Fibroblast of the conjunctiva (primary cell): ENCODE measurements around the gene UVRAG.
"Not testable (repeated sequence)": the region's sequence is repeated elsewhere in the genome, so short reads cannot be mapped to it uniquely, and the experiment has no call there.

Experiments
- DNase-seq: peaks from one replicate; pipeline ENCODE4 v3.0.0-alpha.2; 2010; ENCODE audit warnings: low read depth

Gene UVRAG

DNA sequence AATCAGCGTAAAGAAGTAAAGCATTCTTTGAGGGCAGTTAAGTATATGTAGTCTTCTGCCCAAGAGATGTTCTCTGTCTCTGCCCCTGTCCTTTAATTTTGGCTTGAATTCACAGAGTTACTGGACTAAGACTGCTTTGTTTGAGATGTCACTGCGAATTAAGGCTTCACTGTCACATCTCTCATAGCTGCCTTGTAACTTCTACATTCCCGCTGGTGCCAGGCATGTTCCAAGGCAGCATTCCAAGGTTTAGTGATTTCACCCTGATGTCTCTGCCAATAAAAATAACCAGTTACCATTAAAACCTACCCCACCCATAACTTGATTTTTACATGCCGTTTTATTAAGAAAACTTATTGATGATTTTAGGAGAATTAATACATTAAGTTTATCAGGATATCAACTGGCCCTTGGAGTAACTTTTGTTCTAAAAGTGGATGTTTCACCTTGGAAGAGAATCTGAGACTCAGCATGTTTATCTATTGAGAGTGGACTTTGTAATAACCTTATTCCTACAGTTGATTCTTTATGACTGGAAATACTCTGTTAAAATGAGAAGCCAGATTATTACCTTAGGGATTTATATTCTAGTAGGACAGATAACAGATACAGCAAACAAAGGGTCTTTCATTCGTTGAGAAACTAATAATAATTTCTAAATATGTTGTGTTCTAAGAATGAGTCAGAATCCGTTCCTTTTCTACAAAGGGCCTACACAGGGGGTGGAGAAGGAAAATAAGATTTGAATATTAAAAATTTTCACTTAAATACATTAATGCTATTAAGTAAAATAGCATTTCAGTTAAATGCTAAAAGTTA, 110.2 kb downstream of the UVRAG start:
- DNase-seq: no peak

DNA sequence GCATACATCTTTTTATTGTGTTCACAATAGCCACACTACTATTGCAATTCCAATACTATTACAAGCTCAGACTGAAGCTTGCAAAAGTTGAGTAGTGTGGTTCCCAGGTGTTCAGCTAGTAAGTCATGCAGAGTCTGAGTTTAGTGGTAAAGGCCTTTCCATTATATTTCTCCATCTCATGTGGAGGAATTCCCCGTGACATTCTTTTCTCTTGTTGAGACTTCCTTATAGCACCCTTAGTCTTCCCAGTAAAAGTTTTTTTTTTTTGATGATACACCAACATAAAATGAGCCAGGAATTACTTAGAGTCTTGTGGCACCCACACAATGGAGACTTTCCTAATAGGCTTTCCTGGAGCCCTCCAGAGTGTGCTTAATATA, 110.8 kb downstream of the UVRAG start:
- no peak for DNase-seq

DNA sequence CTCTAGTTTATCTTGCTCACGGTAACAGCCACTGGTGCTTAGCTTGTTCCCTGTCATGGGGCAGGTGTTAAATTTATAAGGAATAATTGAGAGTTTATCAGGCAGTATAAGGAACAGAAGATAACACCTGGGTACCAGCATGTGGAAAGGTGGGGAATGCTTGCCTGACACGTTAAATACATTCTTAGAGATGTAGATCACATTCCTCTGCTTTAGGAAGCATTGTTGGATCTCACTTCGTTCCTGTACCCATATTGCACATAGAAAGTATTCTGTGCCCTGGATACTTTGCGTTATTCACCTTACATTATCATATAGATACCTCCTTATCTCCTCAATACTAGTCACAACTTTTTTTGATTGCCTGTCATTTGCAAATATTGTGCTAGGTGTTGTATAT, 114.7 kb downstream of the UVRAG start:
- no peak for DNase-seq

DNA sequence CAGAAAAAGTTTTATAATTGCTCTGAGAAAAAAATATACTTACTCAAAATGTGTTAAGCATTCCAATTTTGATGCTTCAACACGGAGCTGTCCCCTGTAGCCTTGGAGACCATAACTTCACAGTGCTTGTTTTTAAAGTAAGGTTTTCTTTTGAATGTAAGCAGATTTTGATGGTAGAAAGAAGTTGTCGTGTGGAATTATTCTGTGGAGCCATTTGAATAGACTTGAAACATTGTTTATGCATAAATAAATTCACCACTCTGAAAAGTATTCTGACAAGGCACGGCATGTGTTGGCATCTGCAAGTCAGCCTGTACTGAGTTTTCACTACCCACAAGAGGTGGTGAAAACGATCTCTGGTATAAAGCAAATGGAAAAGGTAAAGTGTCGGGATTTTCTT, 115.5 kb downstream of the UVRAG start:
- no peak for DNase-seq

DNA sequence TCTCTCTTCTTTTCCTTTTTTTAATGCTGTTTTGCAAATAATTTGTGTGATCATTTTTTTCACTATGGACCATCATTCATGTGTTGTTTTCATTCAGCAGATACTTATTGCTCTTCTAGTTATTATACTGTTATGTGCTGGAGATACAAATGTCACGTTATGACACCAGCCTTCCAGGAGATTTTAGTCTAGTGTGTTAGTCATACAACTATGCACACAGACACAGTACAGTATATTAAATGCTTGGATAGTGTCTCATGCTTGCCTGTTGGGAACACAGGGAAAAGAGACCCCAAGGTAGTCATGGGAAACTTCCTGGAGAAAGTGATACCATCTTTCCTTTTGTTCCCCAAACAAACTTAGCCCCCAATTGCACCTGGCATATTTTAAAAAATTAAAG, 116.1 kb downstream of the UVRAG start:
- DNase-seq: no peak

DNA sequence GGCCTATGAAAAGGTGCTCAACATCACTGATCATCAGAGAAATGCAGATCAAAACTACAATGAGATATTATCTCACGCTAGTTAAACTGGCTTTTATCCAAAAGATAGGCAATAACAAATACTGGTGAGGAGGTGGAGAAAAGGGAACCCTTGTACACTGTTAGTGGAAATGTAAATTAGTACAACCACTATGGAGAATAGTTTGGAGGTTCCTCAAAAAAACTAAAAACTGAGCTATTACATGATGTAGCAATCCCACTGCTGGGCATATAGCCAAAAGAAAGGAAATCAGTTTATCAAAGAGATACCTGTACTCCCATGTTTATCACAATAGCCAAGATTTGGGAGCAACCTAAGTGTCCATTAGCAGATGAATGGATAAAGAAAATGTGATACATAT, 118.7 kb downstream of the UVRAG start:
- DNase-seq: not testable (repeated sequence)

DNA sequence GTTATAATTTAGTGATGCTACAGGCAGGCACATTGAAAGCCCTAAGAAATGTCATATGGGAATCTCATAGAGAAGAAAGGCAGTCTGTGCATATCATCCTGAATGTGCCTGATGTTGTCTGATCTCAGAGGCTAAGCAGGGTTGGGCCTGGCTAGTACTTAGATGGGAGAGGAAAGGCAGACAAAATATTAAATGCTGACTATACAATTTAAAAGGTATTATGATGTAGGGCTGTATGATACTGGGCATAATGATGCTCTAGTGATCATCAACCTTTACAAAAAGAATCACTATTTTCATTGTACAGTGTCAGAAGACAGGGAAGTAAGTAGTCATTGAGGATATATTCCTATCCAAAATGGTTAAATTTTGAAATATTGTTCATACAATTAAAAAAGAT, 119.8 kb downstream of the UVRAG start:
- DNase-seq: no peak

DNA sequence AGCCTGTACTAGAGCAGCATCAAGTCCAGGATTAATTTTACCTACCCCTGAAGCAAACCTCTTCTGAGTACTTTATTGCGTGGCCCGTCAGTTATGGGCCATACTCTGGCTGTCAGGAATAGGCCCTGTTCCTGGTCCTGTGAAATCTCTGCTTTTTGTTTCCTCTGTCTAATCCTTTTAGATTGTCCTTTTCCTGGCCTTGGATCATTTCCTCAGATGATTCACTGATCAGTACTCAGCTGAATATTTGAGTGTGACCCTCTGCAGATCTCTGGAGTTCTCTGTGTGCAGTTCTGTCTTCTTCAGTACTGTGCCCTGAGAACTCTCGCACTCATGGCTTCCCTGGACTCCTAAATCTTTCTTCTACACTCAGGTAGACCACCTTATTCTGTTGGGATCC, 123.5 kb downstream of the UVRAG start:
- no peak for DNase-seq

DNA sequence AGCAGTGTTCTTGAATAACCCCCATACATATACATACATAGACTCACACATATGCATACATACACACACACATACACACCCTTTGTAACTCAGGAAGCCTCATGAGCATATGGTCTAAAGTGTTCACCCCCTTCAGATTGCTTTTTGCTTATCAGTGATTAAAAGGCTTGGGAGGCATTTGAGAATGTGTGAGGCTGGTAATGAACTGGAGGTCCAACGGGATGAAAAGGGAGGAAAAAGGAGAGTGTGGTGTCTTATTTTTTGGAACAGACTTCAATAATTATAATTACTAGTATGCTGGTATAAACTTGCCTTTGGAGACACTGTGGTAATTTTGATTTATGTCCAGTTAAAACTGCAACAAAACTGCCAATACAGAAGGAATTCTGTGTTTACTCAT, 124.5 kb downstream of the UVRAG start:
- DNase-seq: no peak

DNA sequence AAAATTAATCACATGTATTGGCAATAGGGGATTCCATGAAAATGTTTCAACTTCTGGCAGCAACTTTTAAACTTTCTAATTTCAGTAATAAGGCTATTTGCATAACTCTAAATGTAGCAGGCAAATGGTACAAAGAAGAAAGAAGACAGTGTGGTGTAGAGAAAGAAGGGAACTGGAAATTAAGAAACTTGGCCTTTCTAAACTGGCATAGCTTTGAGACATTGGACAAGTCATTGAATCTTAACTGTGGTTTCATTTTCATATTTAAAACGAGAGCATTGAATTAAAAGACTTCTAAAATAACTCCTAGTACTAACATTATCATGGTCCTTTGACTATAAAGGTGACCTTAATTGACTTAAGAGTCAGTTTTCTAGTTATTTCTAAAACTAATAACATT, 125.0 kb downstream of the UVRAG start:
- no peak for DNase-seq

DNA sequence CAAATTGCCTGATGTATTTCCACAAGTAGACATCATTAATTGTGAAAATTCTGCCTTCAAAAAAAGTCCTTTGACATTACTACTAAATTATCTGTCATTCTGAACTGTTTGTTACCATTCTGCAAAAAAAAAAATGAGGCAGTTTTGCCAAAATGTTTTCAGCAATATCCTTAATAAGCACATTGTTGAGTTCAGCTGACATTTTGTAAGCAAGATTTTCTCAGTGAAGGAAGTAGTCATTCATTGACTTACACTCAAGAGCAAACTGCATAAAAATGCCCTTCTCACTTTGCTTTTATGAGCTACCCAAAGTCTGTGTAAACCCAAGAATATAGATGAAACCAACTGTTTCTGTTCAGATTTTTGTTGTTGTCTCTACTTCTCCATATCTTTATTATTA, 125.9 kb downstream of the UVRAG start:
- DNase-seq: no peak

DNA sequence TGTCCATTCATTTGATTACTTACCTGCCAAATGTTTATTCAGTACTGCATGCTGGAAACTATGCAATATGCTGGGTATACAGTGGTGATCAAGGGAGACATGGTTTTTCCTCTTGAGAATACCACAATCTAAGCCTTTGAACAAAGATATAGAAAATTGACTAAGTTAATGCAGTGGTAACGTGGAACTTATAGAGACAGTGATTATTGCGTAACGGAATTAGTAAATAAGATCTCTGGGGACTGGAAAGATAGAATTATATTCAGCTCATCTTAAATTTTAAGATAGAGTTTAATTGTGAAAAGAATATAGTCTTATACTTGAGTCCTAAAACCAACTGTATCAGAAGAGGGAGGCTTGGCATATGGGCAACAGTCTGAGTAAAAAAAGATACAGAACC, 129.5 kb downstream of the UVRAG start:
- DNase-seq: no peak

DNA sequence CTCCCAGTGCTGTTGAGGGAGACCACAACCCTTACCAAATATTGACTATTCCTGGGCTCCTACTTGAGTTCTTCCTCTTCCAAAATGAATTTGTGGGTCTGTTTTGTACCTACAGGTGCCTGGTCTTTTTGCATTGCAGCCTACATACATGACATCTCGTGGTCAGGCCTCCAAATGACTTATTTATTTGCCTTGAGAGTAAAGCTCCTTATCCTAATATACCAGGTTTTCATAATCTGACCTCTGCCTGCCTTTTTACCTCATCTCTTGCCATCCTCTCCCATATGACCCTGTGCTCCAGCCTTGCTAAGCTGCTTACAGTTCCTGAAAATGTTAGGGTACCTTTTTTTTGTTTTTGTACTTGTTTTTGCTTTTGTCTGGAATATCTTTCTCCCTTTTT, 130.4 kb downstream of the UVRAG start:
- no peak for DNase-seq

DNA sequence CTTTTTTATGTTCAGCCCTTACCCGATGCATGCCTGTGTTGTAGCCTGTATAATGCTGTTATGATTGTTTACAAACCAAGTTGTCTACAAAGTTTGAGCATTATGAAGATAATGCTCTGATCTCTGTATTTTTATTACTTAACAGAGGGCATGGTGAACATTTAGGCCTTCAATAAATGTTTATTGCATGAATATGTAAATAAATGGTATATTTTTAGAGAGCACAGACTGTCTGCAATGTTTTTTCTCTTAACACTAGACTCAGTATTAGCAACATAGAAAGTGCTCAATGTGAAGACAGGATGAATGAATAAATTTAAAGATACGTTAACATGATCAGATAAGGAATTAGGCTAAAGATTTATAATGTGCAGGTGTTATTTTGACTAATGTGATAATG, 130.9 kb downstream of the UVRAG start:
- DNase-seq: no peak

DNA sequence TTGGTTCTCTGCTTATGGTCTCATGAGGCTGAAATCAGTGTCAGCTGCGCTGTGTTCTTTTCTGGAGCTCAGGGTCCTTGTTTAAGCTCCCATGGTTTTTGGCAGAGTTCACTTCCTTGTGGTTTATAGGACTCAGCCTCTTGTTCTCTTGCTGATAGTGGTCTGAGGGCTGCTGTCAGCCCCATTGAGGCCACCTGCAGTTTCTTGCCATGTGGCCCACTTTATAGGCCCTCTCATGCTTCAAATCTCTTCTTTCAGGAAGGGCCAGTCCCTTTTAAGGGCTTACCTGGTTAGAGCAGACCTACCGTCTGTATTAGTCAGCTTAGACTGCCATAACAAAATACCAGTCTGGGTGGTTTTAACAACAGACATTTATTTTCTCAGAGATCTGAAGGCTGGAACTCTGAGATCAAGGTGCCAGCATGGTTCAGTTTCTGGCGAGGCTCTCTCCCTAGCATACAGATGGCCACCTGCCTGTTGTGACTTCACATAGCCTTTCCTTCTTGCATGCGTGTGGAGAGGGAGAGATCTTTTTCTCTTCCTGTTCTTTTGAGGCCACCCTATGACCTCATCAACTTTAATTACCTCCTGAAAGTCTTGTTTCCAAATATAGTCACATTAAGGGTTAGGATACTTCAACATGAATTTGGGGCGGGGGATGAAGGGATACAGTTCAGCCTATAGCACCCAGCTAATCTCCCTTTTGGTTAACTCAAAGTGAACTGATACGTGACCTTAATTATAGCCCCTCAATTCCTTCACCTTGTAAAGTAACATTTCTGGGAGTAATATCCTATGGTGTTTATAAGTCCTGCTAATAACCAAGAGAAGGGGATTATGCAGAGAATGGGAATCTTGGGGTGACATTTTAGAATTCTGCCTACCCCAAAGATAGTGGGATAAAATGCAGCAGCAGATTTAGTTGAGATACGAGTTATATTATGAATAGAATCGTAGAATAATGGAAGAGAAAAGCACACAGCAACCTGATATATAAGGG, 131.8 kb downstream of the UVRAG start:
- DNase-seq: no peak

DNA sequence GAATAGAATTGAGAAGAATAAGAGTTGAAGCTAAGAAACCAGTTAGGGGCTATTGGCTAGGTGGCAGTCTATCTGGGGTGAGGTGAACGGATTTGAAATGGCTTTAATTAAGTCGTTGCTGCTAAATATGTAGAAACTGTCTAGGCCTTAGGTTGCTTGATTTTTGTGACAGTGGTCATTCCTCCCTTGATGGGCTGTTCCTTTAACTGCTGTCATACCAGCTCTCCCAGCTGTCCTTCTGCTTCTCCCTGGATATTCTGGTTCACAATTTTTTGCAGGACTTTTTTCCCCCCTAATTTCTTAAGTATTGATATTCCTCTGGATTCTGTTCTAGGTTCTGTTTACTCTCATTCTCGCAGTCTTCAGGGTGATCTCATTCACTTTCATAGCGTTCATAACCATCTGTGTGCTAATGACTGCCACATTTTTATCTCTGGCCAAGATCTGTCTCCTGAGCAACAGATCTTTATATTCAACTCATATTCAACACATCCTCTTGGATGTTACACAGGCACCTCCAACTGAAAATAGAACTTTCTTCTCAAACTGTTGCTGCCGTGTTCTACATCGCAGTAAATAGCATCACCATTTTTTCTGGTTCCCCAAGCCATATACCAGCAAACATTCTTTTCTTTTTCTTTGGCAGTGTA, 134.1 kb downstream of the UVRAG start:
- peak; percentile 39 for DNase-seq

DNA sequence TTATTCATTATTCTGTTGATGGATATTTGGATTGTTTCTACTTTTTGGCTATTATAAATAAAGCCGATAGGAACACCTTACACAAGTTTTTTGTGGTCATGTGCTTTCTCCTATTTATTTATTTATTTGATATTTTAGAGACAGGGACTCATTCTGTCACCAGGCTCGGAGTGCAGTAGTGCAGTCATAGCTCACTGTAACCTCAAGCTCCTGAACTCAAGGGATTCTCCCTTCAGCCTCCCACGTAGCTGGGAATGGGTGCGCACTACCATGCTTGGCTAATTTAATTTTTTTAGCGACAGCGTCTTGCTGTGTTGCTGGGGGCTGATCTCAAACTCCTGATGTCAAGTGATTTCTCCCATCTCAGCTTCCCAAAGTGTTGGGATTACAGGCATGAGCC, 135.1 kb downstream of the UVRAG start:
- DNase-seq: no peak

DNA sequence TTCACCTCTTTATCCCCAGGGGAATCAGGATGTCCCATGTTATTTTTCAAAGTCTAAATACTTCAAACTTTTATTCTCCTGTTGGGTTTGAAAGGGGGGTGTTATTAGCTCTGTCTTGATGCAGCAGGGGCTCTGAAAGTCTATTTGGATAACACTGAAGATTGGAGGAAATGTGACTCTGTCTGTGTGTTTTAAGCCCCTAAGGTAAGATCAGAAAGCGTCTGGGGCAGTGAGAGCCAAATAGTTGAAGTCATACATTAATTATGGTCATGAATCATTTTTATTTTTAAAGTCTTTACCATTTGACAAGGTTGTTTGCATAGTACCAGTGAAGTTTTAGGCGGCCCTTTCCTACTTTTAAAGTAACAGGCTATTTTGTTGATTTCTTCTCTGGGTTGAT, 139.0 kb downstream of the UVRAG start:
- DNase-seq: no peak

DNA sequence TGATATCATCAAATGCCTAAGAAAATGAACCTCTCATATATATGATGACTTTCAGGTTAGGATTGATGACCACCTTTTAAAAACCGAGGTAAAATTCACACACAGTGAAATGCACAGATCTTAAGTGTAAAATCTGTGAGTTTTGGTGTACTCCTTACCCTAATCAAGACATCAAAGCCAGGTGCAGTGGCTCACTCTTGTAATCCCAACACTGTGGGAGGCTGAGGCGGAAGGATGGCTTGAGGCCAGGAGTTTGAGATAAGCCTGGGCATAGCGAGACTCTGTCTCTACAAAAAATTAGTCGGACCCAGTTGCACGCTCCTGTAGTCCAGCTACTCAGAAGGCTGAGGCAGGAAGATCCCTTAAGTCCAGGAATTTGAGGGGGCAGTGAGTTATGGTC, 140.4 kb downstream of the UVRAG start:
- DNase-seq: no peak

DNA sequence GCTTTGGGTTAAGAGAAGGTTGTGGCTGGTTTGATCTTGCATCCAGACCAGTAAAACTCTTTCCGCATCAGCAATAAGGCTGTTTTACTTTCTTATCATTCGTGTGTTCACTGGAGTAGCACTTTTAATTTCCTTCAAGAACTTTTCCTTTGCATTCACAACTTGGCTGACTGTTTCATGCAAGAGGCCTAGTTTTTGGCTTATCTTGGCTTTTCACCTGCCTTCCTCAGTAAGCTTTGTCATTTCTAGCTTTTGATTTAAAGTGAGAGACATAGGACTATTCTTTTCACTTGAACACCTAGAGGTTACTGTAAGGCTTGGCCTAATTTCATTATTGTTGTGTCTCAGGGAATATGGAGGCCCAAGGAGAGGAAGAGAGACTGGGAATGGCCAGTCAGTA, 144.5 kb downstream of the UVRAG start:
- DNase-seq: no peak

DNA sequence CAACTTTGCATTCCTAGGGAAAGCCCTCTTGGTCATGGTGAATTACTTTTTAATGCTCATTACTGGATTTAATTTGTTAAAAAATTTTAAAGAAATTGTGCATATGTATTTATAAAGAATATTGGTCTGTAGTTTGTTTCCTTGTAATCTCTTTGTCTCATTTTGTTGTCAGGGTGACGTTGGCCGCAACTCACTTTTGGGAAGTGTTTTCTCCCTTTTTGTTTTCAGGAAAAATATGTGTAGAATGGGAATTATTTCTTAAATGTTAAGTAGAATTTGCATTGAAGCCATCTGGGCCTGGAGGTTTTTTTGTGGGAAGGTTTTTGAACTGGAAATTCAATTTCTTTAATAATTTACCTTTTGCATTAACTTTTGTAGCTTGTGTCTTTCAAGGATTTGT, 149.1 kb downstream of the UVRAG start:
- no peak for DNase-seq

DNA sequence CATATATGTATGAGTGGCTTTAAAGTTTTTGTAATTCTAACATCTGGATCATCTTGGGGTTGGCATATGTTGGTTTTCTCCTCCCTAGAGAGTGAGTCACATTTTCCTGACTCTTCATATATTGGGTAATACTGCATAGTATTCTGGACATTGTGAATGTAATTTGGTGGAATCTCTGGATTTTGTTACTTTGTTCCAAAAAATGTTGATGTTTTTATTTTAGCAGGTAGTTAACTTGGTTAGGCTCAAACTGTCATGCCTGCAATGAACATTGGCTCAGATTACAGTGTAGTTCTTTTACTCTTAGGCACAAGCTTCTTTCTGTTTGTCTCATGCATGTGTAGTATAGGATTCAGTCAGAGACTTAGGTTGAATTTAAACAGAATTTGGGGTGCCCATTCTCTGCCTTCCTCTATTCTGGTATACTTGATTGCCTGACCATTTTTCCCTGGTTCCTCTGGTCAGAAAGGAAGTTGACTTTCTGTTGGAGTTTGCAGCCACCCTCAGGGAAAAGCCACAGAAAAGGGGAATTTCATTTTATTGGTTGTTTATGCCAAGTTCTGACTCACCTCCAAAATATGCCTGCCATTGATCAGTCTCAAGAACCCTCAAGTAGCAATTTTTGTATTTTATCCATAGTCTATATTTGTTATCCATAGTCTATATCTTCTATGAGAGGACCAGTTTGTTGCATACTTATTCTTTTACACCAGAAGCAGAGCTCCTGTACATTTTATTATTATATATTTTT, 151.7 kb downstream of the UVRAG start:
- DNase-seq: peak; percentile 84
